Neural cell (in vitro differentiated cells): ENCODE data around the gene RPL18A. TPM values are rescaled to one million over a fixed set of nuclear protein-coding genes. Genes with fewer than 3 reads are reported as not detected.

Experiments
- H2AFZ ChIP-seq: fragments of 200-600, 300-800 bp; sonication (generic), shearing (Covaris generic); 2 replicates; pipeline ENCODE4 v1.6.0; 2014; ENCODE audit warnings: low read depth, mild to moderate bottlenecking, antibody characterized with exemption, low read length, moderate library complexity
- H3F3A ChIP-seq: fragments of 200-600 bp; shearing (Covaris generic); 2 replicates; pipeline ENCODE4 v1.6.1; 2016; ENCODE audit warnings: mild to moderate bottlenecking, moderate library complexity, mixed read lengths, antibody characterized with exemption, low read length; ENCODE audit not compliant: insufficient read depth, poor library complexity, severe bottlenecking
- H3K27ac ChIP-seq: fragments of 200-600, 300-800 bp; sonication (generic), shearing (Covaris generic); 2 replicates; pipeline ENCODE4 v1.5.1; 2014; ENCODE audit warnings: mild to moderate bottlenecking, low read length, moderate library complexity
- H3K27me3 ChIP-seq: fragments of 300-800, 200-600 bp; sonication (generic), shearing (Covaris generic); 2 replicates; pipeline ENCODE4 v1.6.0; 2014; ENCODE audit warnings: mild to moderate bottlenecking, low read depth, low read length, moderate library complexity; ENCODE audit not compliant: insufficient read depth
- H3K36me3 ChIP-seq: fragments of 300-800, 200-600 bp; sonication (generic), shearing (Covaris generic); 2 replicates; pipeline ENCODE4 v1.5.1; 2014; ENCODE audit warnings: mild to moderate bottlenecking, antibody characterized with exemption, low read length, moderate library complexity; ENCODE audit not compliant: insufficient read depth
- H3K4me2 ChIP-seq: fragments of 300-800, 200-600 bp; sonication (generic), shearing (Covaris generic); 2 replicates; pipeline ENCODE4 v1.6.0; 2014; ENCODE audit warnings: mild to moderate bottlenecking, low read length
- H3K4me3 ChIP-seq: fragments of 300-800, 200-600 bp; sonication (generic), shearing (Covaris generic); 2 replicates; pipeline ENCODE4 v1.5.1; 2014; ENCODE audit warnings: mild to moderate bottlenecking, low read length, moderate library complexity
- H3K79me2 ChIP-seq: fragments of 200-600 bp; shearing (Covaris generic); replicated peaks from 2 replicates; pipeline ENCODE4 v1.6.0; 2014; ENCODE audit warnings: mild to moderate bottlenecking, low read length, moderate library complexity; ENCODE audit not compliant: insufficient read depth
- H3K9ac ChIP-seq: fragments of 300-800, 200-600 bp; sonication (generic), shearing (Covaris generic); 2 replicates; pipeline ENCODE4 v1.6.1; 2016; ENCODE audit warnings: mild to moderate bottlenecking, low read length, mixed read lengths
- H3K9me2 ChIP-seq: fragments of 200-600 bp; shearing (Covaris generic); 2 replicates; pipeline ENCODE4 v1.6.1; 2016; ENCODE audit warnings: mild to moderate bottlenecking, low read length, mixed read lengths; ENCODE audit not compliant: insufficient read depth
- H3K9me3 ChIP-seq: fragments of 200-600, 300-800 bp; sonication (generic), shearing (Covaris generic); 2 replicates; pipeline ENCODE4 v1.6.1; 2016; ENCODE audit warnings: mild to moderate bottlenecking, mixed run types, low read length, moderate library complexity, mixed read lengths
- H4K20me1 ChIP-seq: fragments of 200-600 bp; shearing (Covaris generic); 2 replicates; pipeline ENCODE4 v1.6.1; 2016; ENCODE audit warnings: mild to moderate bottlenecking, mixed run types; ENCODE audit not compliant: insufficient read depth
- EP300 ChIP-seq: fragments of 450-650 bp; conservative IDR thresholded peaks from 2 replicates; pipeline ENCODE4 v1.6.1; 2014; ENCODE audit warnings: antibody characterized with exemption, mild to moderate bottlenecking, moderate library complexity; ENCODE audit not compliant: poor library complexity, severe bottlenecking
- EZH2 ChIP-seq: fragments of 200-600, 300-800 bp; shearing (Covaris generic), sonication (generic); IDR thresholded peaks from 2 replicates; pipeline ENCODE4 v1.6.1; 2014; ENCODE audit warnings: antibody characterized with exemption, low read length, borderline replicate concordance, mild to moderate bottlenecking; ENCODE audit not compliant: insufficient read depth, poor library complexity, severe bottlenecking
- MXI1 ChIP-seq: fragments of 450-650 bp; conservative IDR thresholded peaks from 2 replicates; pipeline ENCODE4 v1.6.1; 2014; ENCODE audit warnings: antibody characterized with exemption, mild to moderate bottlenecking; ENCODE audit not compliant: poor library complexity, severe bottlenecking
- POLR2AphosphoS5 ChIP-seq: IDR thresholded peaks from 2 replicates; pipeline ENCODE4 v1.6.1; 2012
- RAD21 ChIP-seq: fragments of 450-650 bp; conservative IDR thresholded peaks from 2 replicates; pipeline ENCODE4 v1.6.1; 2014; ENCODE audit warnings: antibody characterized with exemption, mild to moderate bottlenecking, moderate library complexity
- SMC3 ChIP-seq: fragments of 450-650 bp; conservative IDR thresholded peaks from 2 replicates; pipeline ENCODE4 v1.6.1; 2014; ENCODE audit warnings: antibody characterized with exemption, mild to moderate bottlenecking, moderate library complexity; ENCODE audit not compliant: poor library complexity
- TAF1 ChIP-seq: IDR thresholded peaks from 2 replicates; pipeline ENCODE4 v1.6.1; 2012; ENCODE audit warnings: low read depth
- polyA plus RNA-seq: library from polyadenylated mRNA; depleted of rRNA; stranded (reverse); fragments of >200 nt; gene quantifications from 2 replicates; pipeline ENCODE4 v1.2.3, GENCODE V29; 2014
- TF ChIP-seq, protein P1 (sequence below): IDR thresholded peaks from 2 replicates; pipeline ENCODE4 v1.6.1; 2012; ENCODE audit warnings: borderline replicate concordance
- TF ChIP-seq, protein P2 (sequence below): fragments of 450-650 bp; IDR thresholded peaks from 2 replicates; pipeline ENCODE4 v1.5.1; 2014; ENCODE audit warnings: antibody characterized with exemption, mild to moderate bottlenecking, moderate library complexity; ENCODE audit not compliant: poor library complexity, severe bottlenecking

RPL18A gene
- polyA plus RNA-seq, 1 donor from 2014 or later: 681 TPM

DNA sequence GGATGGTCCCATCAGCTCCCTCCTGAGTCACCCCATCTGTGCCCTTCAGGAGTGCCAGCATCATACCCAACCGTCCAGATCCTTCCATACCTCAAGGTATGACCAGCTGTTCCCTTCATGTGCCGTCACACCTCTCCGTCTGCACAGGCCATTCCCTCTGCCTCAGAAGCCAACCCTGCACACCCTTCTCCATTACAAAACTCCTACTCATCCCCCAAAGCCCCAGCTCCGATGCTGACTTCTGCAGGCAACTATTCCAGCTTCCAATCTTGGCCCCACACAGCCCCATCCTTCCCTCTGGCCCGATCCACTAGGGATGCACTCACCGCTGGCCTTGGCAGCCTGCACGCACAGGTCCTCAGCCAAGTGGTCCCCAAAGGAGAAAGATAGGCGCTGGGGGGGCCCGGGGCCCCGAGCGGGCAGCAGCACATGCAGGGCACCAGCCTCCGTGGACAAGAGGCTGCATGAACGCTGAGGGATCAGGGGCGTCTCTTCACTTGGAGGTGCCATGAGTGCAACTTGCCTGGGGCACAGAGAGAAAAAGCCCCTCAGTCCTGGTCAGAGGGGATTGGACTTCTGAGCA is 15.7 kb upstream of the RPL18A start:
- Histone ChIP-seq H3K9me2 (no peaks in the 10 kb centered on the region), H3K36me3 (no peaks in the 10 kb centered on the region), H3F3A (no peaks in the 10 kb centered on the region), H3K27me3 (peaks cover 14% of the 10 kb centered on the region), H3K9ac (no peak overlapping the region), H4K20me1 (no peaks in the 10 kb centered on the region), H3K4me3 (no peak overlapping the region), H3K79me2 (no peaks in the 10 kb centered on the region), H3K4me2 (no peak overlapping the region), H3K27ac (no peak overlapping the region), H2AFZ (no peak overlapping the region), H3K9me3 (no peaks in the 10 kb centered on the region)
- TF ChIP-seq SMC3: no peak
- TF ChIP-seq MXI1: no peak
- TF ChIP-seq RAD21: no peak
- no peak for TF ChIP-seq EZH2
- TF ChIP-seq POLR2AphosphoS5: no peak
- TF ChIP-seq EP300: no peak
- TF ChIP-seq, protein P1, sequence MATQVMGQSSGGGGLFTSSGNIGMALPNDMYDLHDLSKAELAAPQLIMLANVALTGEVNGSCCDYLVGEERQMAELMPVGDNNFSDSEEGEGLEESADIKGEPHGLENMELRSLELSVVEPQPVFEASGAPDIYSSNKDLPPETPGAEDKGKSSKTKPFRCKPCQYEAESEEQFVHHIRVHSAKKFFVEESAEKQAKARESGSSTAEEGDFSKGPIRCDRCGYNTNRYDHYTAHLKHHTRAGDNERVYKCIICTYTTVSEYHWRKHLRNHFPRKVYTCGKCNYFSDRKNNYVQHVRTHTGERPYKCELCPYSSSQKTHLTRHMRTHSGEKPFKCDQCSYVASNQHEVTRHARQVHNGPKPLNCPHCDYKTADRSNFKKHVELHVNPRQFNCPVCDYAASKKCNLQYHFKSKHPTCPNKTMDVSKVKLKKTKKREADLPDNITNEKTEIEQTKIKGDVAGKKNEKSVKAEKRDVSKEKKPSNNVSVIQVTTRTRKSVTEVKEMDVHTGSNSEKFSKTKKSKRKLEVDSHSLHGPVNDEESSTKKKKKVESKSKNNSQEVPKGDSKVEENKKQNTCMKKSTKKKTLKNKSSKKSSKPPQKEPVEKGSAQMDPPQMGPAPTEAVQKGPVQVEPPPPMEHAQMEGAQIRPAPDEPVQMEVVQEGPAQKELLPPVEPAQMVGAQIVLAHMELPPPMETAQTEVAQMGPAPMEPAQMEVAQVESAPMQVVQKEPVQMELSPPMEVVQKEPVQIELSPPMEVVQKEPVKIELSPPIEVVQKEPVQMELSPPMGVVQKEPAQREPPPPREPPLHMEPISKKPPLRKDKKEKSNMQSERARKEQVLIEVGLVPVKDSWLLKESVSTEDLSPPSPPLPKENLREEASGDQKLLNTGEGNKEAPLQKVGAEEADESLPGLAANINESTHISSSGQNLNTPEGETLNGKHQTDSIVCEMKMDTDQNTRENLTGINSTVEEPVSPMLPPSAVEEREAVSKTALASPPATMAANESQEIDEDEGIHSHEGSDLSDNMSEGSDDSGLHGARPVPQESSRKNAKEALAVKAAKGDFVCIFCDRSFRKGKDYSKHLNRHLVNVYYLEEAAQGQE: no peak
- TF ChIP-seq, protein P2, sequence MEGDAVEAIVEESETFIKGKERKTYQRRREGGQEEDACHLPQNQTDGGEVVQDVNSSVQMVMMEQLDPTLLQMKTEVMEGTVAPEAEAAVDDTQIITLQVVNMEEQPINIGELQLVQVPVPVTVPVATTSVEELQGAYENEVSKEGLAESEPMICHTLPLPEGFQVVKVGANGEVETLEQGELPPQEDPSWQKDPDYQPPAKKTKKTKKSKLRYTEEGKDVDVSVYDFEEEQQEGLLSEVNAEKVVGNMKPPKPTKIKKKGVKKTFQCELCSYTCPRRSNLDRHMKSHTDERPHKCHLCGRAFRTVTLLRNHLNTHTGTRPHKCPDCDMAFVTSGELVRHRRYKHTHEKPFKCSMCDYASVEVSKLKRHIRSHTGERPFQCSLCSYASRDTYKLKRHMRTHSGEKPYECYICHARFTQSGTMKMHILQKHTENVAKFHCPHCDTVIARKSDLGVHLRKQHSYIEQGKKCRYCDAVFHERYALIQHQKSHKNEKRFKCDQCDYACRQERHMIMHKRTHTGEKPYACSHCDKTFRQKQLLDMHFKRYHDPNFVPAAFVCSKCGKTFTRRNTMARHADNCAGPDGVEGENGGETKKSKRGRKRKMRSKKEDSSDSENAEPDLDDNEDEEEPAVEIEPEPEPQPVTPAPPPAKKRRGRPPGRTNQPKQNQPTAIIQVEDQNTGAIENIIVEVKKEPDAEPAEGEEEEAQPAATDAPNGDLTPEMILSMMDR: no peak

- Histone ChIP-seq H3K9me3 (no peaks in the 10 kb centered on the region), H3K79me2 (no peaks in the 10 kb centered on the region), H2AFZ (no peak overlapping the region), H3K9ac (no peak overlapping the region), H3F3A (no peaks in the 10 kb centered on the region), H3K4me2 (no peak overlapping the region), H3K9me2 (no peaks in the 10 kb centered on the region), H3K4me3 (no peak overlapping the region), H3K36me3 (no peaks in the 10 kb centered on the region), H4K20me1 (no peaks in the 10 kb centered on the region), H3K27me3 (peaks cover 14% of the 10 kb centered on the region), H3K27ac (no peak overlapping the region)
- TF ChIP-seq EP300 (no peak), EZH2 (no peak), TAF1 (no peak)
These were observed 13.6 kb upstream of the RPL18A start for GRCh38 chr19:17846146-17846545.
